IMR-90 (cell line): Measurements from ENCODE around the gene CYS1.

Source experiments
- BHLHE40 ChIP-seq: fragments of 150-350 bp; IDR thresholded peaks from 2 replicates; pipeline ENCODE4 v1.6.1; 2016; ENCODE audit warnings: mild to moderate bottlenecking, low read depth, low read length
- CEBPB ChIP-seq: IDR thresholded peaks from 2 replicates; pipeline ENCODE4 v1.6.1; 2012; ENCODE audit warnings: low read depth, low read length, improper control_type of control experiment
- CTCF ChIP-seq: conservative IDR thresholded peaks from 2 replicates; pipeline ENCODE4 v1.5.1; 2012; ENCODE audit warnings: mild to moderate bottlenecking, low read depth, low read length, improper control_type of control experiment
- ELK1 ChIP-seq: fragments of 150-350 bp; IDR thresholded peaks from 2 replicates; pipeline ENCODE4 v1.6.1; 2016; ENCODE audit warnings: low read depth, mild to moderate bottlenecking, low read length, moderate library complexity, borderline replicate concordance
- MAFK ChIP-seq: IDR thresholded peaks from 2 replicates; pipeline ENCODE4 v1.6.1; 2012; ENCODE audit warnings: low read depth, low read length, improper control_type of control experiment
- MAZ ChIP-seq: IDR thresholded peaks from 2 replicates; pipeline ENCODE4 v1.6.1; 2012; ENCODE audit warnings: low read depth, mild to moderate bottlenecking, low read length, improper control_type of control experiment, moderate library complexity, borderline replicate concordance
- POLR2A ChIP-seq: IDR thresholded peaks from 2 replicates; pipeline ENCODE4 v1.6.1; 2012; ENCODE audit warnings: mild to moderate bottlenecking, low read depth, low read length
- SMC3 ChIP-seq: fragments of 150-350 bp; IDR thresholded peaks from 2 replicates; pipeline ENCODE4 v1.6.1; 2016; ENCODE audit warnings: low read depth, mild to moderate bottlenecking, antibody characterized with exemption, low read length, moderate library complexity
- USF2 ChIP-seq: fragments of 150-350 bp; IDR thresholded peaks from 2 replicates; pipeline ENCODE4 v1.6.1; 2017; ENCODE audit warnings: mild to moderate bottlenecking, antibody characterized with exemption, low read length, low read depth

- TF ChIP-seq CTCF (no peak), SMC3 (no peak), POLR2A (no peak), USF2 (no peak), MAZ (no peak), CEBPB (no peak), BHLHE40 (no peak), ELK1 (no peak), MAFK (no peak)
These were observed 21.8 kb downstream of the CYS1 start for GRCh38 chr2:10058251-10059015.
